ENCODE results near the gene CPLX4.

Gene CPLX4, protein sequence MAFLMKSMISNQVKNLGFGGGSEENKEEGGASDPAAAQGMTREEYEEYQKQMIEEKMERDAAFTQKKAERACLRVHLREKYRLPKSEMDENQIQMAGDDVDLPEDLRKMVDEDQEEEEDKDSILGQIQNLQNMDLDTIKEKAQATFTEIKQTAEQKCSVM

DNA sequence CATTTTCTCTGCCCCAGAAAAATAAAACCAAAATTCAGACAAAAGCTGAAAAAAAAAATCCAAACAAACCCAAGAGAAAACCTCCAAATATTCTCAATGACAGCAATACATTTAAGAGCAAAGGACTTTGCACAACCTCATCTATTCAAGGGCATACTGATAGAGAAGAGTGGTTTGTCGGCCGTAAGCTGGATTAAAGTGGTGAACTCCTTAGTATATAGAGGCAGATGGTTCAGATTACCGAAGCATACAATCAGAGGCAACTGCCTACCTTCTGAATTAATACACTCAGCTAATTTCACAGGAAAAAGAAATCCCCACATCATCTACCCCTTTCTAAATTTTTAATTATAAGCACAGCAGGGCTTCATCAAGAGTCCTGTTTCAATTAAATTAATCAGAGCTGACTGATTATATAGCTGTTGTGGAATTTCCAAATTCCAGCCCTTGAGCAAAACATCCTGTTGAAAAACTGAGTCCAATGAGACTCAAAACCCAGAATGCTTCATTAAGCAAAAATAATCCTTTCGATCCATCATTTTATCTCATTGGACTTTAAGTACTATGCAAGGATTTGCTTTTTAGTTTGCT is at the start of gene CPLX4:
TSS of gene CPLX4 (minus strand) at position 190 of the 591 bp plus-strand sequence. CDS start at position 3, 187 bp downstream.
- Histone ChIP-seq H3K4me3 (ENCODE audit: low read depth, low read length) (no peak within 1 kb of the TSS), H3K9me3 (ENCODE audit: control insufficient read depth, insufficient read depth, low read depth, low read length) (no peaks in the 10 kb centered on the region), H3K27ac (ENCODE audit: extremely low read depth, low read depth, low read length) (no peak within 1 kb of the TSS), H3K4me1 (ENCODE audit: control insufficient read depth, insufficient read depth, low read length) (0 out of 2 replicates have a peak, but pooled peaks cover 3% of the 10 kb centered on the region), H3K36me3 (ENCODE audit: control insufficient read depth in 2 of 2, insufficient read depth in 1 of 2, low read length in 2 of 2) (no peaks in the 10 kb centered on the region)
- ChIA-PET POLR2A (no interaction called here), CTCF (interaction anchor here (0.7 to 5.1 kb wide), 5 partner anchors 10 to 379 kb away, joined by 3 to 37 read pairs (median 4); partner anchors contain the start of gene CCBE1)
- TF ChIP-seq ZNF747 (tag by site-specific recombination; IDR thresholded peaks at IDR 0.05) = no peak
- no peak for TF ChIP-seq PRDM4 (tag by site-specific recombination; IDR thresholded peaks at IDR 0.05)
- TF ChIP-seq ZNF660 (tag by site-specific recombination; IDR thresholded peaks at IDR 0.05) = no peak
- TF ChIP-seq ZNF174 (tag by site-specific recombination; IDR thresholded peaks at IDR 0.05) = no peak
- TF ChIP-seq ZNF658 (tag by site-specific recombination; IDR thresholded peaks at IDR 0.05) = no peak
- TF ChIP-seq ZNF391 (tag by site-specific recombination; IDR thresholded peaks at IDR 0.05; ENCODE audit: borderline replicate concordance, low read depth) = no peak
- no peak for TF ChIP-seq OVOL3 (tag by site-specific recombination; IDR thresholded peaks at IDR 0.05)
- no peak for TF ChIP-seq ZSCAN4 (tag by site-specific recombination; IDR thresholded peaks at IDR 0.05)
- no peak for TF ChIP-seq GLI4 (tag by site-specific recombination; IDR thresholded peaks at IDR 0.05)
- no peak for TF ChIP-seq ZNF175 (tag by site-specific recombination; IDR thresholded peaks at IDR 0.05)
- no peak for TF ChIP-seq ZXDB (tag by site-specific recombination; IDR thresholded peaks at IDR 0.05)
- TF ChIP-seq, protein P1, sequence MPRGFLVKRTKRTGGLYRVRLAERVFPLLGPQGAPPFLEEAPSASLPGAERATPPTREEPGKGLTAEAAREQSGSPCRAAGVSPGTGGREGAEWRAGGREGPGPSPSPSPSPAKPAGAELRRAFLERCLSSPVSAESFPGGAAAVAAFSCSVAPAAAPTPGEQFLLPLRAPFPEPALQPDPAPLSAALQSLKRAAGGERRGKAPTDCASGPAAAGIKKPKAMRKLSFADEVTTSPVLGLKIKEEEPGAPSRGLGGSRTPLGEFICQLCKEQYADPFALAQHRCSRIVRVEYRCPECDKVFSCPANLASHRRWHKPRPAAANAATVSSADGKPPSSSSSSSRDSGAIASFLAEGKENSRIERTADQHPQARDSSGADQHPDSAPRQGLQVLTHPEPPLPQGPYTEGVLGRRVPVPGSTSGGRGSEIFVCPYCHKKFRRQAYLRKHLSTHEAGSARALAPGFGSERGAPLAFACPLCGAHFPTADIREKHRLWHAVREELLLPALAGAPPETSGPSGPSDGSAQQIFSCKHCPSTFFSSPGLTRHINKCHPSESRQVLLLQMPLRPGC (tag by site-specific recombination; IDR thresholded peaks at IDR 0.05) = no peak
- TF ChIP-seq ZNF16 (tag by site-specific recombination; IDR thresholded peaks at IDR 0.05; ENCODE audit: low read depth) = no peak
- no peak for TF ChIP-seq ZNF394 (tag by site-specific recombination; IDR thresholded peaks at IDR 0.05; ENCODE audit: borderline replicate concordance)
- TF ChIP-seq ZNF521 (tag by site-specific recombination; IDR thresholded peaks at IDR 0.05) = no peak
- TF ChIP-seq GLIS1 (tag by site-specific recombination; IDR thresholded peaks at IDR 0.05) = no peak
- no peak for TF ChIP-seq ZFP37 (tag by site-specific recombination; IDR thresholded peaks at IDR 0.05)
- no peak for TF ChIP-seq WT1 (tag by site-specific recombination; IDR thresholded peaks at IDR 0.05)
- TF ChIP-seq, protein P2, sequence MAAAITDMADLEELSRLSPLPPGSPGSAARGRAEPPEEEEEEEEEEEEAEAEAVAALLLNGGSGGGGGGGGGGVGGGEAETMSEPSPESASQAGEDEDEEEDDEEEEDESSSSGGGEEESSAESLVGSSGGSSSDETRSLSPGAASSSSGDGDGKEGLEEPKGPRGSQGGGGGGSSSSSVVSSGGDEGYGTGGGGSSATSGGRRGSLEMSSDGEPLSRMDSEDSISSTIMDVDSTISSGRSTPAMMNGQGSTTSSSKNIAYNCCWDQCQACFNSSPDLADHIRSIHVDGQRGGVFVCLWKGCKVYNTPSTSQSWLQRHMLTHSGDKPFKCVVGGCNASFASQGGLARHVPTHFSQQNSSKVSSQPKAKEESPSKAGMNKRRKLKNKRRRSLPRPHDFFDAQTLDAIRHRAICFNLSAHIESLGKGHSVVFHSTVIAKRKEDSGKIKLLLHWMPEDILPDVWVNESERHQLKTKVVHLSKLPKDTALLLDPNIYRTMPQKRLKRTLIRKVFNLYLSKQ (tag by site-specific recombination; IDR thresholded peaks at IDR 0.05; ENCODE audit: borderline replicate concordance) = no peak
